H1 (cell line): ENCODE data around the gene NELFB. TPM values are rescaled to one million over a fixed set of nuclear protein-coding genes. Genes with fewer than 3 reads are reported as not detected.

Experiments used
- CTCF ChIA-PET: fragments of 300-600 bp; sonication (Branson Sonifier 250); formaldehyde crosslinking; loops from one replicate; lab custom pipeline; 2021; ENCODE audit not compliant: partially characterized antibody; lab: Charles Lee
- POLR2A ChIA-PET: fragments of 300-600 bp; sonication (Branson Sonifier 250); formaldehyde crosslinking; loops from one replicate; lab custom pipeline; 2021; ENCODE audit warnings: inconsistent platforms; ENCODE audit not compliant: partially characterized antibody; lab: Charles Lee
- DNase-seq, 2 experiments: peaks; one replicate each; pipeline versions ENCODE4 v3.0.0 to v3.0.0-alpha.2; 2010 to 2022; ENCODE audit warnings: low spot score in 2 of 2, low read depth in 1 of 2, mixed read lengths in 1 of 2
- FAIRE-seq: peaks from 2 replicates; lab custom pipeline; 2011; peaks lifted over from hg19 to GRCh38; lab: Jason Lieb, UNC
- H2AFZ ChIP-seq: 2 replicates; pipeline ENCODE4 v1.8.1; 2012; ENCODE audit warnings: low read length, inconsistent platforms
- H2AK5ac ChIP-seq: 2 replicates; pipeline ENCODE4 v1.6.1; 2013; ENCODE audit warnings: low read depth, low read length
- H2BK120ac ChIP-seq: replicated peaks from 2 replicates; pipeline ENCODE3; 2013; ENCODE audit warnings: low read depth, low read length, inconsistent platforms
- H2BK12ac ChIP-seq: 2 replicates; pipeline ENCODE4 v1.6.1; 2013; ENCODE audit warnings: low read depth, low read length
- H2BK15ac ChIP-seq: 2 replicates; pipeline ENCODE4 v1.6.1; 2013; ENCODE audit warnings: low read length
- H2BK20ac ChIP-seq: 2 replicates; pipeline ENCODE4 v1.6.1; 2013; ENCODE audit warnings: low read length
- H2BK5ac ChIP-seq: 2 replicates; pipeline ENCODE4 v1.6.1; 2013; ENCODE audit warnings: low read depth, low read length
- H3K14ac ChIP-seq: 2 replicates; pipeline ENCODE4 v1.6.1; 2013; ENCODE audit warnings: inconsistent platforms; ENCODE audit not compliant: insufficient read length
- H3K18ac ChIP-seq: 2 replicates; pipeline ENCODE4 v1.6.1; 2013; ENCODE audit warnings: low read length; ENCODE audit errors: extremely low read depth
- H3K23ac ChIP-seq: 2 replicates; pipeline ENCODE4 v1.6.1; 2013; ENCODE audit warnings: inconsistent platforms; ENCODE audit not compliant: insufficient read length
- H3K23me2 ChIP-seq: 2 replicates; pipeline ENCODE4 v1.6.1; 2013; ENCODE audit warnings: low read depth, low read length
- H3K27ac ChIP-seq: 2 replicates; pipeline ENCODE4 v1.6.1; 2011; ENCODE audit warnings: low read depth, low read length, inconsistent platforms
- H3K27me3 ChIP-seq, 4 experiments: replicated peaks in 1 of 4; 1 replicate in 1 of 4; 2 replicates in 3 of 4; pipeline versions ENCODE4 v1.6.1 to v1.8.1; 2011 to 2013; ENCODE audit warnings: low read length in 3 of 4, mild to moderate bottlenecking in 3 of 4, inconsistent platforms in 2 of 4, mixed read lengths in 2 of 4, moderate library complexity in 1 of 4; ENCODE audit not compliant: control insufficient read depth in 3 of 4, insufficient read depth in 3 of 4; ENCODE audit errors: extremely low read depth in 1 of 4
- H3K36me3 ChIP-seq, 4 experiments: 2 replicates each; pipeline versions ENCODE4 v1.6.1 to v1.8.1; 2011 to 2013; ENCODE audit warnings: mild to moderate bottlenecking in 4 of 4, low read length in 3 of 4, moderate library complexity in 2 of 4, control low read depth in 1 of 4, inconsistent platforms in 1 of 4; ENCODE audit not compliant: insufficient read depth in 4 of 4, control insufficient read depth in 2 of 4
- H3K4ac ChIP-seq: replicated peaks from 2 replicates; pipeline ENCODE3; 2013; ENCODE audit warnings: low read length, low read depth, mixed read lengths, inconsistent platforms; ENCODE audit not compliant: insufficient read length
- H3K4me1 ChIP-seq, 4 experiments: replicated peaks in 1 of 4; 1 replicate in 1 of 4; 2 replicates in 3 of 4; pipeline versions ENCODE4 v1.6.1 to v1.8.1; 2011 to 2013; ENCODE audit warnings: low read length in 3 of 4, inconsistent platforms in 2 of 4, mixed read lengths in 1 of 4; ENCODE audit not compliant: insufficient read depth in 4 of 4, control insufficient read depth in 3 of 4
- H3K4me2 ChIP-seq, 2 experiments: 2 replicates each; pipeline versions ENCODE4 v1.6.1 to v1.8.1; 2011 to 2013; ENCODE audit warnings: low read depth in 2 of 2, low read length in 2 of 2, control low read depth in 1 of 2, inconsistent platforms in 1 of 2, mild to moderate bottlenecking in 1 of 2; ENCODE audit not compliant: insufficient read depth in 1 of 2
- H3K4me3 ChIP-seq, 4 experiments: fragments of 200-600, 300-600 bp in 1 of 4; sonication (generic), shearing (Covaris generic), sonication (Bioruptor Twin) in 1 of 4; 2 replicates each; pipeline versions ENCODE4 v1.5.1 to v1.8.1; 2011 to 2016; ENCODE audit warnings: low read length in 4 of 4, low read depth in 3 of 4, control low read depth in 2 of 4, inconsistent platforms in 2 of 4, mild to moderate bottlenecking in 2 of 4, mixed read lengths in 1 of 4, moderate library complexity in 1 of 4; ENCODE audit not compliant: insufficient read depth in 2 of 4; ENCODE audit errors: extremely low read depth in 1 of 4
- H3K56ac ChIP-seq: replicated peaks from 2 replicates; pipeline ENCODE3; 2013; ENCODE audit warnings: low read depth, mild to moderate bottlenecking, mixed read lengths, low read length, inconsistent platforms; ENCODE audit not compliant: insufficient read length
- H3K79me1 ChIP-seq: 2 replicates; pipeline ENCODE4 v1.6.1; 2013; ENCODE audit warnings: low read depth, low read length, control low read depth
- H3K79me2 ChIP-seq, 2 experiments: 2 replicates each; pipeline versions ENCODE4 v1.6.1 to v1.8.1; 2012 to 2013; ENCODE audit warnings: low read length in 2 of 2, mild to moderate bottlenecking in 2 of 2, inconsistent platforms in 1 of 2; ENCODE audit not compliant: insufficient read depth in 2 of 2, control insufficient read depth in 1 of 2
- H3K9ac ChIP-seq, 4 experiments: replicated peaks in 1 of 4; 1 replicate in 1 of 4; 2 replicates in 3 of 4; pipeline versions ENCODE4 v1.6.1 to v1.8.1; 2011 to 2013; ENCODE audit warnings: low read depth in 3 of 4, low read length in 3 of 4, control low read depth in 2 of 4, mild to moderate bottlenecking in 2 of 4, moderate library complexity in 2 of 4, inconsistent platforms in 1 of 4; ENCODE audit errors: extremely low read depth in 1 of 4
- H3K9me3 ChIP-seq, 2 experiments: 2 replicates each; pipeline versions ENCODE4 v1.6.1 to v1.8.1; 2012 to 2013; ENCODE audit warnings: mild to moderate bottlenecking in 2 of 2, moderate library complexity in 2 of 2, control low read depth in 1 of 2, inconsistent platforms in 1 of 2, low read depth in 1 of 2, low read length in 1 of 2, mixed read lengths in 1 of 2; ENCODE audit not compliant: insufficient read depth in 2 of 2
- H4K20me1 ChIP-seq, 2 experiments: replicated peaks in 1 of 2; 2 replicates each; pipeline versions ENCODE3 to v1.8.1; 2011 to 2013; ENCODE audit warnings: inconsistent platforms in 2 of 2, low read length in 2 of 2, mild to moderate bottlenecking in 1 of 2; ENCODE audit not compliant: insufficient read depth in 2 of 2, control insufficient read depth in 1 of 2
- H4K5ac ChIP-seq: 2 replicates; pipeline ENCODE4 v1.6.1; 2013; ENCODE audit warnings: low read length, low read depth, mixed read lengths, inconsistent platforms; ENCODE audit not compliant: insufficient read length
- H4K8ac ChIP-seq: 2 replicates; pipeline ENCODE4 v1.8.0; 2013; ENCODE audit warnings: mild to moderate bottlenecking, moderate library complexity, low read length, inconsistent platforms; ENCODE audit not compliant: insufficient read depth; ENCODE audit errors: extremely low read depth
- H4K91ac ChIP-seq: replicated peaks from 2 replicates; pipeline ENCODE3; 2013; ENCODE audit warnings: low read length, mixed read lengths, inconsistent platforms; ENCODE audit not compliant: insufficient read length
- GTF2F1 ChIP-seq: IDR thresholded peaks from 2 replicates; pipeline ENCODE4 v1.6.1; 2012; ENCODE audit warnings: low read depth, low read length, improper control_type of control experiment, borderline replicate concordance
- WGBS, 2 experiments: shearing (Covaris generic) in 1 of 2; methylation state at CpG; one replicate each; pipeline versions ENCODE4 v1.1.6 to v1.1.7; 2013 to 2015; ENCODE audit warnings: low lambda C conversion rate in 2 of 2, mixed read lengths in 2 of 2, inconsistent platforms in 1 of 2, low coverage in 1 of 2, missing lambda C conversion rate in 1 of 2; ENCODE audit not compliant: insufficient replicate concordance in 2 of 2, insufficient coverage in 1 of 2, insufficient read length in 1 of 2; ENCODE audit errors: extremely low coverage in 1 of 2, missing lambda C conversion rate in 1 of 2; 5-methylcytosine and 5-hydroxymethylcytosine counted together
- polyA plus RNA-seq, 7 experiments: library from polyadenylated mRNA; depleted of rRNA in 3 of 7; stranded (reverse) in 5 of 7; unstranded in 2 of 7; fragments of >200 nt in 5 of 7; fragments of 200-250 nt in 2 of 7; gene quantifications; 1 replicate in 5 of 7; 2 replicates in 1 of 7; 4 replicates in 1 of 7; pipeline versions ENCODE4 v1.2.1 to v1.2.3, GENCODE V29; 2011 to 2013; ENCODE audit warnings: missing spikeins in 2 of 7, mixed read lengths in 2 of 7
- total RNA-seq: library from RNA; stranded (reverse); fragmentation: NEBNext Ultra II Directional; extraction: Animal tissue kit (Norgen Biotek cat#: 25700); gene quantifications from 2 replicates; pipeline ENCODE4 v1.2.1, GENCODE V29; 2021

The NELFB gene
- total and polyA plus RNA-seq, 2 of the 8 experiments (the other 6 are each of a cell fraction or from before 2014, with no cell fraction given) = 57.6 to 78.0 TPM

DNA sequence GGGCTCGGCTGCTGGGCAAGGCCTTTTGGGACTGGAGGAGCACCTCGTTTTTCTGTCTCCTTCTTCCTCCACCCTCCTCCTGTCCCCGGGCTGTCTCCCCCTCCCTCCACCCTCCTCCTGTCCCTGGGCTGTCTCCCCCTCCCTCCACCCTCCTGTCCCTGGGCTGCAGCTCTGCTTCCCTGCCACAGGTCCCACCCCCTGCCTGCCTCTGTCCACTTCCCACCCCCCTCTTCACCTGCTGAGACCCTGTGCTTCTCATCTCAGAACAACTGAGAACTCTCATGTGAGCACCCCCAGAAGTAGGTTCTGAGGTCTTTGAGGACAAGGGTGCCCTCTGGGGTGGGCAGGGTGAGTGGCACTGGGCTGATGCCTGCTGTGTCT is 16.6 kb downstream of the NELFB start:
- Histone ChIP-seq H3K4me1 (peaks cover 0 to 11% (median 6%) of the 10 kb centered on the region in 4 experiments; a peak in 6 of 7 replicates), H4K91ac (no peak overlapping the region), H2AFZ (no peak overlapping the region), H3K23ac (no peak overlapping the region), H3K9ac (no peak overlapping the region), H2BK120ac (no peak overlapping the region), H3K4ac (no peak overlapping the region), H3K4me2 (no peak overlapping the region), H4K8ac (no peak overlapping the region), H3K27ac (no peak overlapping the region), H3K9me3 (no peaks in the 10 kb centered on the region), H3K4me3 (no peak overlapping the region), H2BK20ac (no peak overlapping the region), H2BK15ac (no peak overlapping the region), H2BK5ac (no peak overlapping the region), H3K79me1 (no peaks in the 10 kb centered on the region), H2AK5ac (no peak overlapping the region), H3K27me3 (no peaks in the 10 kb centered on the region), H3K36me3 (peaks cover 0 to 21% (median 14%) of the 10 kb centered on the region in 4 experiments; a peak in 6 of 8 replicates), H3K18ac (no peak overlapping the region), H2BK12ac (no peak overlapping the region), H3K56ac (no peak overlapping the region), H3K79me2 (no peaks in the 10 kb centered on the region), H3K23me2 (peaks cover 2% of the 10 kb centered on the region; the same call in 1 of the 2 replicates), H4K20me1 (peaks cover 4 to 9% of the 10 kb centered on the region in 2 experiments), H3K14ac (no peak overlapping the region), H4K5ac (no peak overlapping the region)
- POLR2A ChIA-PET = interaction anchor here (0.7 to 47.8 kb wide), 4 partner anchors 10 to 37 kb away, joined by 3 to 1462 read pairs (median 4); partner anchors contain the start of genes CYSRT1, NDOR1, NELFB and RNF208
- WGBS, 2 experiments = 86% methylated on average over 1 of the region's 3 CpGs; no CpG with 5 or more reads in 1 of the 2 experiments
- TF ChIP-seq GTF2F1 = no peak
- CTCF ChIA-PET = interaction anchor here (1.0 kb wide), 1 partner anchor 17 kb away, joined by 3 read pairs; the partner anchor contains the start of gene NELFB
- DNase-seq (no peak), FAIRE-seq (no peak)
